Measurements from ENCODE around the gene DIPK1B.

GRCh38 chr9:136693490-136694162, 18.7 kb upstream of the DIPK1B start:
- TF ChIP-seq CTCF (IDR thresholded peaks at IDR 0.05) (no peak), POLR2A (IDR thresholded peaks at IDR 0.05) (no peak)

Data from thyroid gland (tissue), 4 donors.